SK-N-MC (cell line): ENCODE measurements around the gene PLK5.

Source experiments
- EZH2 ChIP-seq: fragments of 200-600 bp; sonication (generic); IDR thresholded peaks from one replicate; pipeline ENCODE4 v1.6.1; 2017; ENCODE audit warnings: antibody characterized with exemption
- POLR2AphosphoS5 ChIP-seq: IDR thresholded peaks from 2 replicates; pipeline ENCODE4 v1.6.1; 2012; ENCODE audit warnings: mild to moderate bottlenecking, low read depth, low read length, borderline replicate concordance

GRCh38 chr19:1495799-1496713, 27.8 kb upstream of the PLK5 start:
- TF ChIP-seq POLR2AphosphoS5 (no peak), EZH2 (no peak)
